GM10266 (cell line): Measurements from ENCODE around the gene GALNT9.

Experiments used
- DNase-seq: peaks from one replicate; pipeline ENCODE4 v3.0.0; 2012; ENCODE audit errors: extremely low spot score
- CTCF ChIP-seq: IDR thresholded peaks from 2 replicates; pipeline ENCODE4 v1.5.1; 2012; ENCODE audit warnings: mild to moderate bottlenecking, low read depth; ENCODE audit not compliant: control insufficient read depth, insufficient read depth; ENCODE audit errors: missing control alignments

Gene GALNT9

GRCh38 chr12:132340266-132341035 lies 11.1 kb upstream of the GALNT9 start:
- no peak for DNase-seq
- no peak for TF ChIP-seq CTCF

DNA sequence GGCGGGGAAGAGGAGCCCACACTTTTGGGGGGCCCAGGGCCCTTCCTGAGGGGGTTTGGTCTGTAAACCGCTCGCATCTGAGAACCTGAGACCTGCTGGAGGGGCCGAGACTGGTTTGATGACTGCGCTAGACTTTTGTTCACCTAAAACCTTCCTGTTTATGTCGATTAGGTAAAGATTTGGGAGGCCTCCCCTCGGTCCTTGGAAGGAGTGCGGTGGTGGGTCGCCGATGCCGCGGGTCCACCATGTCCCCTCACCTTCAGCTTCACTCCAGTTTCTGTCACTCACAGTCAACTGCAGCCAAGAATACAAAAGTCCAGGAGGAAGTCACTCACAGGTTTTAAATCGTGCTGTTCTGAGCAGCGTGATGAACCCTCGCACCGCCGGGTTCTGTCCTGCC lies 10.5 kb upstream of the GALNT9 start:
- TF ChIP-seq CTCF, result no peak
- DNase-seq, result no peak

DNA sequence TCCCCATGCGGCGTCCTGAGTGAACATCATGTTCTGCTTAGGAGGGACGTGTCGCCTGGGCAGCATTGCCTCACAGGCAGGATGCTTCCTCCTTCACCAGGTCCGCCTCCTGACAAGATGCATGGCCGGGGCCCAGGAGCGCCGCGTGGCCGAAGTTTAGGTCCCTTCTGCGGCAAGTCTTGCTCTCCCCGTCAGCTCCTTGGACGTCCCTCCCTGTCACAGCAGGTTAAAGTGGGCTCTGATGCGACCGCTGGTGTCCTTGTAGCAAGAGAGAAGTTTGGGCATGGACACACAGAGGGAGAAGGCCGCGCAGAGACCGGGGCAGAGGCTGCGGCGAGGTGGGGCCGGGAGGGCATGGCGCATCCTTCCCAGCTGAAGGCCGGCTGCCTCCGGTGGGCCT lies 9.4 kb upstream of the GALNT9 start:
- no peak for DNase-seq

DNA sequence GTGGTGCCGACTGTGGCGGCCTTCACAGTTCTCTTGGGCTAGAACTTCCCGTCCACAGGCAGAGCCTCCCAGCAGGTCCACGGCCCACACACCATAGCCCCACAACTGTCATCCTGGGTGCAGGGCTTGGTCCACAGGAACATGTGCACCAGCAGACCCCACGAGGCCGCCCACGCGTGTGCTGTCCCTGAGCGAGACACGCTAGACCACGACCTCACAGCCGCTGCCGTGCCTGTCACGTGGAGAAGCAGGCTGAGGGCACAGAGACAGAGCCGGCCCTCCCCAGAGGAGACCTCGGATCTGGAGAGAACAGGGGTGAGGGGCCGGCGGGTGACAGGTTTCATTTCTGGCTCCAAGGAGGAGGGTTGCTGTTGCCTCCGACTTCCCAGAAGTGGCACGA lies 8.9 kb upstream of the GALNT9 start:
- DNase-seq, result no peak
- TF ChIP-seq CTCF, result no peak

More for the DNA sequence above, 9.4 kb upstream of the GALNT9 start:
- no peak for TF ChIP-seq CTCF

DNA sequence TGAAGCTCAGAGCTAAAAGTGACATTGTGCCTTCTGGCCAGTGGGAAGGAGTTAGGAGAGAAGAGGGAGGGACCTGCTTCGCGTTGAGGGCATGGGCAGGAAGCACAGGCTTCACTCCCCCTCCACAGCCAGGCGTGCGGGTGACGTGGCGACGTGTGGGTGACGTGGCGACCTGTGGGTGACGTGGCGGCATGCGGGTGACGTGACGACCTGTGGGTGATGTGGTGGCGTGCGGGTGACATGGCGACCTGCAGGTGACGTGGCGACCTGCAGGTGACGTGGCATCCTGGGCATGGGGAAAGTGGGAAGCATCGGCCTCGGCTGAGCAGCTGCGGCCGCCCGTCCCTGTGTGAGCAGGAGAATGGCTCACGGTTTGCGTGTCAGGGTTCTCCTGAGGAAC lies 8.2 kb upstream of the GALNT9 start:
- no peak for DNase-seq
- no peak for TF ChIP-seq CTCF

DNA sequence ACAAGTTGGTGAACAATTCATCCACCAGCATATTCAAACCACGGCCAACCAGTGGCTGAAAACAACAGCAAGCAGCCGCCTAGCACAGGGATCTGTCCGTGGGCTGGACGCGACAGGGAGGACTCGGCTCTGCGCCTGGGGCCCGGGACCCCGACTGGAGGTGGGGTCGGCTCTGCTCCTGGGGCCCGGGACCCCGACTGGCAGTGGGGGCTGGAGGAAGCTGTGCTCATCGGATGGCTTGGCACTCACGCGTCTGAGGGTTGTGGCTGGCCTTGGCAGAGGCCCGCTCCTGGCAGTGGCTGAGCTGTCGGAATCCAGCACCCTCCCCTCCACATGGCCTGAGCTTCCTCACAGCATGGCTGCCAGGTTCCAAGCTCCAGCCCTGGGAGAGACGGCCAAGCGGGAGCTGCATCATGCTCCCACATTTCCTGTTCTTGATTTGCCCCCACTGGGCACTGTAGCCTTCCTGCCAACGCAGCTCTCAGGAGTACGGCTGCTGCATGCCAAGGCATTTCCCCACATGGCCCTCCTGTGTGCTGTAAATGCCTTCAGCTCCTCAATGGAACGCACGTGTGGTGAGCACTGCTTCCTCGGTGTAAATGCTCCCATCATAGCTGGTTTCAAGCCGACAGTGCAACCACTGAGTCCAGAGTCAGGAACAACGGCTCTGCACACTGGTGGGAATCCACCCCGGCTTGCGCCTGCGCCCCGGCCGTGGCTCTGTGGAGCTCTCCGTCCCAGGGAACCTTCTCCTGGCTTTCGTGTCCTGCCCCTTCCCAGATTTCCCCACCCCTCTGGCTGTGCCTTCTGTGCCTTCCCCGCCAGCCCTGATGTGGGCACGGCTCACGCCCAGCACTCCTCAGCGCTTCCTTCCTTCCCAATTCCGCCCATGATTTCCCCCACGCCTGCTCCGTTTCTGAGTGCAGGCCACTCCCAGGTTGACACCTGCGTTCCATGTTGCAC lies 7.3 kb upstream of the GALNT9 start:
- no peak for DNase-seq

More for the DNA sequence above, 7.3 kb upstream of the GALNT9 start:
- no peak for TF ChIP-seq CTCF
